Skeletal muscle satellite cell (primary cell): ENCODE results near the gene CNKSR3.

Source experiments
- H3K27me3 ChIP-seq: 2 replicates; pipeline ENCODE4 v1.7.0; 2013; ENCODE audit warnings: low read length; ENCODE audit not compliant: control insufficient read depth, insufficient read depth
- H3K36me3 ChIP-seq: 2 replicates; pipeline ENCODE4 v1.7.0; 2013; ENCODE audit warnings: mild to moderate bottlenecking, control low read depth, low read length; ENCODE audit not compliant: insufficient read depth
- H3K4me1 ChIP-seq: 2 replicates; pipeline ENCODE4 v1.7.0; 2013; ENCODE audit warnings: low read length; ENCODE audit not compliant: control insufficient read depth, insufficient read depth
- H3K4me2 ChIP-seq: 2 replicates; pipeline ENCODE4 v1.7.0; 2013; ENCODE audit warnings: mild to moderate bottlenecking, low read length
- H3K4me3 ChIP-seq: 2 replicates; pipeline ENCODE4 v1.7.0; 2013; ENCODE audit warnings: low read length
- H3K9ac ChIP-seq: 2 replicates; pipeline ENCODE4 v1.7.0; 2013; ENCODE audit warnings: mild to moderate bottlenecking, low read depth, low read length, moderate library complexity
- H3K9me3 ChIP-seq: replicated peaks from 2 replicates; pipeline ENCODE4 v1.7.0; 2013; ENCODE audit warnings: mild to moderate bottlenecking, control low read depth, low read length

The CNKSR3 gene

GRCh38 chr6:154460306-154461071, 50.0 kb downstream of the CNKSR3 start:
- Histone ChIP-seq H3K9me3 (no peaks in the 10 kb centered on the region), H3K4me1 (peaks cover 45% of the 10 kb centered on the region), H3K36me3 (no peaks in the 10 kb centered on the region), H3K4me2 (peak overlapping the region; percentile 82), H3K9ac (peak overlapping the region; percentile 53), H3K4me3 (peak overlapping the region; percentile 57), H3K27me3 (no peaks in the 10 kb centered on the region)

DNA sequence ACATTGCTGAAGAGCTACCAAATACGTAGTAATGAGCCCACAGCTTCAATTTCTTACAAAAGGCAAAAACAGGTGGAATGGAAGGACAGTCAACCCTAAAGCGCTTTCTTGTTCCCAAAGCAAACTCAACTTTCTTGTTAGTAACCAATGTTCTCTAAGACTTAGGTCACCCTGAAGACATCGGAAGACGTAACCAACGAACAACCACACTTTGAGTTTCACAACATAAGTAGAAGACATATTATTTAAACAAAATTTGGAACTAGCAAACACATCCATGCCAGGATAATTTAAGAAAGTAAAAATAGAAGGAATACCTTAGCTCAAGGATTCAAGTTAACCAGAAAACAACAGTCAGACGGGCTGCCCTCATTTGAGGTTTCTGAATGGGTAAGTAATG, 51.0 kb downstream of the CNKSR3 start:
- Histone ChIP-seq H3K36me3 (no peaks in the 10 kb centered on the region), H3K4me1 (peaks cover 45% of the 10 kb centered on the region), H3K9ac (no peak overlapping the region), H3K4me2 (peak overlapping the region; percentile 24), H3K9me3 (no peaks in the 10 kb centered on the region), H3K27me3 (no peaks in the 10 kb centered on the region), H3K4me3 (no peak overlapping the region)

- Histone ChIP-seq H3K4me2 (peak overlapping the region; percentile 24), H3K4me1 (peaks cover 45% of the 10 kb centered on the region), H3K9me3 (no peaks in the 10 kb centered on the region), H3K27me3 (no peaks in the 10 kb centered on the region), H3K36me3 (no peaks in the 10 kb centered on the region), H3K4me3 (no peak overlapping the region), H3K9ac (peak overlapping the region; percentile 28)
Measured at GRCh38 chr6:154458565-154459470, 51.7 kb downstream of the CNKSR3 start.

DNA sequence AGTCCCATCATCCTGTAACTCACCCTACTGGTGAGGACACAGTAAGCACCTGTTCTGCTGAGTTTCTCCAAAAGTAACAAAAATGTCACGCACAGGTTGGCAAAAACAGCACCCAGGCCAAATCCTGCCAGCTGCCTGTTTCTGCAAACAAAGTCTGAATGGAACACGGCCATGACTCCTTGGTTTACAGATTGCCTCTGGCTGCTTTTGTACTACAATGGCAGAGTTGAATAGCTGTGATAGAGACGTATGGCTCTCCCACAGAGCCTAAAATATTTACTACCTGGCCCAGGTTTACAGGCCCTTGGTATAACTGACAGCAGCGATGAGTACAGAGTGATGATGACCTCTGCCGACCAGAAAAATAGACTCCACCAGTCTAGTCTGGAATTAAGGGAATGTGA, 52.6 kb downstream of the CNKSR3 start:
- no peaks in the 10 kb centered on the region for H3K9me3 ChIP-seq
- H3K4me3 ChIP-seq: no peak overlapping the region
- H3K4me2 ChIP-seq: no peak overlapping the region
- H3K9ac ChIP-seq: no peak overlapping the region
- H3K36me3 ChIP-seq: no peaks in the 10 kb centered on the region
- H3K27me3 ChIP-seq: no peaks in the 10 kb centered on the region
- peaks cover 45% of the 10 kb centered on the region for H3K4me1 ChIP-seq

GRCh38 chr6:154457046-154457713, 53.3 kb downstream of the CNKSR3 start:
- H3K36me3 ChIP-seq: no peaks in the 10 kb centered on the region
- no peaks in the 10 kb centered on the region for H3K27me3 ChIP-seq
- H3K9ac ChIP-seq: no peak overlapping the region
- no peak overlapping the region for H3K4me3 ChIP-seq
- H3K4me1 ChIP-seq: peaks cover 45% of the 10 kb centered on the region
- H3K4me2 ChIP-seq: no peak overlapping the region
- H3K9me3 ChIP-seq: no peaks in the 10 kb centered on the region

- H3K36me3 ChIP-seq: no peaks in the 10 kb centered on the region
Measured at GRCh38 chr6:154453329-154453728, 57.2 kb downstream of the CNKSR3 start.

DNA sequence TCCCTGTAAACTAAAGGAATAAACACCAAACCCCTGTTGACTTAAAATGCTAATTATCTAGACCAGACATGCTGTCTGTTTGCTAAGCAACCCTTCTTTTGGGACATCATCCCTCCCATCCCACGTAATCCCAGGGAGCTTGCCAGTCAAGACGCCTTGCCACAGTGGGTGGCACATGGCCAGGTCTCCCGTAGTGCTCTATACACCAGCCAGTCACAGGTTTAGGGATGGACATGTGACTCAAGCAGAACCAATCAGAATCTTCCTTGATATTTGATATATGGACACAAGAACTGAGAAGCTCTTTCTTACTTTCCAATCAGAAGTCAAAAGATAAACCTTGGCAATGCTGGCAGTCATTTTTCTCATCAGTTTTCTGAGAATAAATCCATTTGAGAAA, 60.0 kb downstream of the CNKSR3 start:
- Histone ChIP-seq H3K36me3 (no peaks in the 10 kb centered on the region), H3K4me1 (peaks cover 14% of the 10 kb centered on the region), H3K27me3 (no peaks in the 10 kb centered on the region), H3K9me3 (no peaks in the 10 kb centered on the region), H3K4me2 (no peak overlapping the region), H3K9ac (no peak overlapping the region), H3K4me3 (no peak overlapping the region)

More at GRCh38 chr6:154453329-154453728, 57.2 kb downstream of the CNKSR3 start:
- Histone ChIP-seq H3K9ac (no peak overlapping the region), H3K27me3 (no peaks in the 10 kb centered on the region), H3K4me1 (peaks cover 26% of the 10 kb centered on the region), H3K4me2 (no peak overlapping the region), H3K4me3 (no peak overlapping the region), H3K9me3 (no peaks in the 10 kb centered on the region)

GRCh38 chr6:154448448-154449096, 61.9 kb downstream of the CNKSR3 start:
- Histone ChIP-seq H3K27me3 (no peaks in the 10 kb centered on the region), H3K9me3 (no peaks in the 10 kb centered on the region), H3K9ac (no peak overlapping the region), H3K4me2 (peak overlapping the region; percentile 73), H3K36me3 (no peaks in the 10 kb centered on the region), H3K4me1 (peaks cover 14% of the 10 kb centered on the region), H3K4me3 (peak overlapping the region; percentile 39)

- no peaks in the 10 kb centered on the region for H3K9me3 ChIP-seq
- H3K4me1 ChIP-seq: peaks cover 14% of the 10 kb centered on the region
- H3K36me3 ChIP-seq: no peaks in the 10 kb centered on the region
- no peaks in the 10 kb centered on the region for H3K27me3 ChIP-seq
- no peak overlapping the region for H3K4me3 ChIP-seq
- H3K9ac ChIP-seq: no peak overlapping the region
- peak overlapping the region; percentile 73 for H3K4me2 ChIP-seq
Measured at GRCh38 chr6:154447954-154448353, 62.5 kb downstream of the CNKSR3 start.

DNA sequence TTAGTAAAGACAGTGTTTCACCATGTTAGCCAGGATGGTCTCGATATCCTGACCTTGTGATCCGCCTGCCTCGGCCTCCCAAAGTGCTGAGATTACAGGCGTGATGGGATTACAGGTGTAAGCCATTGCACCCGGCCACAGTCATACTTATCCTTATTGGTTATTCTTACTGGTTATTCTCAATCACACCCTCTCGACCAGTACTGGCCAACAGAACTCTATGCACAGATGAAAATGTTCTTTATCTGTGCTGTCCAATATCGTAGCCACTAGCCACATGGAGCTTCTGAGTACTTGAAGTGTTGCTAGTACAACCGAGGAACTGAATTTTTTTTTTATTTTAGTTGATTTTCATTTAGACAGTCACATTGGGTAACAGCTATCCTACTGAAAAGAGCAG, 63.5 kb downstream of the CNKSR3 start:
- Histone ChIP-seq H3K27me3 (no peaks in the 10 kb centered on the region), H3K36me3 (no peaks in the 10 kb centered on the region), H3K9ac (no peak overlapping the region), H3K4me3 (no peak overlapping the region), H3K9me3 (no peaks in the 10 kb centered on the region), H3K4me1 (peaks cover 14% of the 10 kb centered on the region), H3K4me2 (no peak overlapping the region)

GRCh38 chr6:154445417-154445816, 65.1 kb downstream of the CNKSR3 start:
- Histone ChIP-seq H3K9ac (no peak overlapping the region), H3K4me2 (no peak overlapping the region), H3K4me3 (no peak overlapping the region), H3K9me3 (no peaks in the 10 kb centered on the region), H3K4me1 (peaks cover 14% of the 10 kb centered on the region), H3K27me3 (no peaks in the 10 kb centered on the region), H3K36me3 (no peaks in the 10 kb centered on the region)
